H1 (cell line): ENCODE data around the gene CNTN5. TPM values are rescaled to one million over a fixed set of nuclear protein-coding genes. Genes with fewer than 3 reads are reported as not detected.

Experiments used
- RNF2 ChIP-seq: fragments of 200-900, 300-1000 bp; sonication (generic); IDR thresholded peaks from 2 replicates; pipeline ENCODE4 v1.7.1; 2016; ENCODE audit warnings: borderline replicate concordance, low read depth, mild to moderate bottlenecking, antibody characterized with exemption, low read length; ENCODE audit not compliant: poor library complexity, severe bottlenecking; ENCODE audit errors: missing control alignments
- polyA plus RNA-seq, 7 experiments: library from polyadenylated mRNA; depleted of rRNA in 3 of 7; stranded (reverse) in 5 of 7; unstranded in 2 of 7; fragments of >200 nt in 5 of 7; fragments of 200-250 nt in 2 of 7; gene quantifications; 1 replicate in 5 of 7; 2 replicates in 1 of 7; 4 replicates in 1 of 7; pipeline versions ENCODE4 v1.2.1 to v1.2.3, GENCODE V29; 2011 to 2013; ENCODE audit warnings: missing spikeins in 2 of 7, mixed read lengths in 2 of 7
- total RNA-seq: library from RNA; stranded (reverse); fragmentation: NEBNext Ultra II Directional; extraction: Animal tissue kit (Norgen Biotek cat#: 25700); gene quantifications from 2 replicates; pipeline ENCODE4 v1.2.1, GENCODE V29; 2021
- TF ChIP-seq, protein P1 (sequence below): fragments of 300-600 bp; sonication (generic); IDR thresholded peaks from 2 replicates; pipeline ENCODE4 v1.7.1; 2012; ENCODE audit warnings: low read length, moderate library complexity, mild to moderate bottlenecking, inconsistent platforms; ENCODE audit not compliant: insufficient replicate concordance
- TF ChIP-seq, protein P2 (sequence below): IDR thresholded peaks from 2 replicates; pipeline ENCODE4 v1.6.1; 2012; ENCODE audit warnings: inconsistent platforms

The CNTN5 gene
- total and polyA plus RNA-seq, 2 of the 8 experiments (the other 6 are each of a cell fraction or from before 2014, with no cell fraction given), result not detected

GRCh38 chr11:99584830-99585229 is 564.1 kb downstream of the CNTN5 start (continued):
- TF ChIP-seq, protein P1, sequence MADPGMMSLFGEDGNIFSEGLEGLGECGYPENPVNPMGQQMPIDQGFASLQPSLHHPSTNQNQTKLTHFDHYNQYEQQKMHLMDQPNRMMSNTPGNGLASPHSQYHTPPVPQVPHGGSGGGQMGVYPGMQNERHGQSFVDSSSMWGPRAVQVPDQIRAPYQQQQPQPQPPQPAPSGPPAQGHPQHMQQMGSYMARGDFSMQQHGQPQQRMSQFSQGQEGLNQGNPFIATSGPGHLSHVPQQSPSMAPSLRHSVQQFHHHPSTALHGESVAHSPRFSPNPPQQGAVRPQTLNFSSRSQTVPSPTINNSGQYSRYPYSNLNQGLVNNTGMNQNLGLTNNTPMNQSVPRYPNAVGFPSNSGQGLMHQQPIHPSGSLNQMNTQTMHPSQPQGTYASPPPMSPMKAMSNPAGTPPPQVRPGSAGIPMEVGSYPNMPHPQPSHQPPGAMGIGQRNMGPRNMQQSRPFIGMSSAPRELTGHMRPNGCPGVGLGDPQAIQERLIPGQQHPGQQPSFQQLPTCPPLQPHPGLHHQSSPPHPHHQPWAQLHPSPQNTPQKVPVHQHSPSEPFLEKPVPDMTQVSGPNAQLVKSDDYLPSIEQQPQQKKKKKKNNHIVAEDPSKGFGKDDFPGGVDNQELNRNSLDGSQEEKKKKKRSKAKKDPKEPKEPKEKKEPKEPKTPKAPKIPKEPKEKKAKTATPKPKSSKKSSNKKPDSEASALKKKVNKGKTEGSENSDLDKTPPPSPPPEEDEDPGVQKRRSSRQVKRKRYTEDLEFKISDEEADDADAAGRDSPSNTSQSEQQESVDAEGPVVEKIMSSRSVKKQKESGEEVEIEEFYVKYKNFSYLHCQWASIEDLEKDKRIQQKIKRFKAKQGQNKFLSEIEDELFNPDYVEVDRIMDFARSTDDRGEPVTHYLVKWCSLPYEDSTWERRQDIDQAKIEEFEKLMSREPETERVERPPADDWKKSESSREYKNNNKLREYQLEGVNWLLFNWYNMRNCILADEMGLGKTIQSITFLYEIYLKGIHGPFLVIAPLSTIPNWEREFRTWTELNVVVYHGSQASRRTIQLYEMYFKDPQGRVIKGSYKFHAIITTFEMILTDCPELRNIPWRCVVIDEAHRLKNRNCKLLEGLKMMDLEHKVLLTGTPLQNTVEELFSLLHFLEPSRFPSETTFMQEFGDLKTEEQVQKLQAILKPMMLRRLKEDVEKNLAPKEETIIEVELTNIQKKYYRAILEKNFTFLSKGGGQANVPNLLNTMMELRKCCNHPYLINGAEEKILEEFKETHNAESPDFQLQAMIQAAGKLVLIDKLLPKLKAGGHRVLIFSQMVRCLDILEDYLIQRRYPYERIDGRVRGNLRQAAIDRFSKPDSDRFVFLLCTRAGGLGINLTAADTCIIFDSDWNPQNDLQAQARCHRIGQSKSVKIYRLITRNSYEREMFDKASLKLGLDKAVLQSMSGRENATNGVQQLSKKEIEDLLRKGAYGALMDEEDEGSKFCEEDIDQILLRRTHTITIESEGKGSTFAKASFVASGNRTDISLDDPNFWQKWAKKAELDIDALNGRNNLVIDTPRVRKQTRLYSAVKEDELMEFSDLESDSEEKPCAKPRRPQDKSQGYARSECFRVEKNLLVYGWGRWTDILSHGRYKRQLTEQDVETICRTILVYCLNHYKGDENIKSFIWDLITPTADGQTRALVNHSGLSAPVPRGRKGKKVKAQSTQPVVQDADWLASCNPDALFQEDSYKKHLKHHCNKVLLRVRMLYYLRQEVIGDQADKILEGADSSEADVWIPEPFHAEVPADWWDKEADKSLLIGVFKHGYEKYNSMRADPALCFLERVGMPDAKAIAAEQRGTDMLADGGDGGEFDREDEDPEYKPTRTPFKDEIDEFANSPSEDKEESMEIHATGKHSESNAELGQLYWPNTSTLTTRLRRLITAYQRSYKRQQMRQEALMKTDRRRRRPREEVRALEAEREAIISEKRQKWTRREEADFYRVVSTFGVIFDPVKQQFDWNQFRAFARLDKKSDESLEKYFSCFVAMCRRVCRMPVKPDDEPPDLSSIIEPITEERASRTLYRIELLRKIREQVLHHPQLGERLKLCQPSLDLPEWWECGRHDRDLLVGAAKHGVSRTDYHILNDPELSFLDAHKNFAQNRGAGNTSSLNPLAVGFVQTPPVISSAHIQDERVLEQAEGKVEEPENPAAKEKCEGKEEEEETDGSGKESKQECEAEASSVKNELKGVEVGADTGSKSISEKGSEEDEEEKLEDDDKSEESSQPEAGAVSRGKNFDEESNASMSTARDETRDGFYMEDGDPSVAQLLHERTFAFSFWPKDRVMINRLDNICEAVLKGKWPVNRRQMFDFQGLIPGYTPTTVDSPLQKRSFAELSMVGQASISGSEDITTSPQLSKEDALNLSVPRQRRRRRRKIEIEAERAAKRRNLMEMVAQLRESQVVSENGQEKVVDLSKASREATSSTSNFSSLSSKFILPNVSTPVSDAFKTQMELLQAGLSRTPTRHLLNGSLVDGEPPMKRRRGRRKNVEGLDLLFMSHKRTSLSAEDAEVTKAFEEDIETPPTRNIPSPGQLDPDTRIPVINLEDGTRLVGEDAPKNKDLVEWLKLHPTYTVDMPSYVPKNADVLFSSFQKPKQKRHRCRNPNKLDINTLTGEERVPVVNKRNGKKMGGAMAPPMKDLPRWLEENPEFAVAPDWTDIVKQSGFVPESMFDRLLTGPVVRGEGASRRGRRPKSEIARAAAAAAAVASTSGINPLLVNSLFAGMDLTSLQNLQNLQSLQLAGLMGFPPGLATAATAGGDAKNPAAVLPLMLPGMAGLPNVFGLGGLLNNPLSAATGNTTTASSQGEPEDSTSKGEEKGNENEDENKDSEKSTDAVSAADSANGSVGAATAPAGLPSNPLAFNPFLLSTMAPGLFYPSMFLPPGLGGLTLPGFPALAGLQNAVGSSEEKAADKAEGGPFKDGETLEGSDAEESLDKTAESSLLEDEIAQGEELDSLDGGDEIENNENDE, result no peak
- TF ChIP-seq, protein P2, sequence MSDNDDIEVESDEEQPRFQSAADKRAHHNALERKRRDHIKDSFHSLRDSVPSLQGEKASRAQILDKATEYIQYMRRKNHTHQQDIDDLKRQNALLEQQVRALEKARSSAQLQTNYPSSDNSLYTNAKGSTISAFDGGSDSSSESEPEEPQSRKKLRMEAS, result no peak
- no peak for TF ChIP-seq RNF2
